Mucosa of rectum (tissue), 2 donors: Measurements from ENCODE around the gene SCN9A.
"Not testable (repeated sequence)": the region's sequence is repeated elsewhere in the genome, so short reads cannot be mapped to it uniquely, and the experiment has no call there.

ENCODE experiments used
- H3K27ac ChIP-seq, 2 donors: one replicate each; pipeline ENCODE4 v1.7.0; 2013; ENCODE audit warnings: inconsistent platforms in 2 of 2, low read depth in 2 of 2, low read length in 2 of 2
- H3K27me3 ChIP-seq, 2 donors: one replicate each; pipeline ENCODE4 v1.7.0; 2013; ENCODE audit warnings: low read length in 2 of 2; ENCODE audit not compliant: control insufficient read depth in 2 of 2, insufficient read depth in 2 of 2
- H3K36me3 ChIP-seq, 2 donors: one replicate each; pipeline ENCODE4 v1.7.0; 2013; ENCODE audit warnings: low read length in 2 of 2; ENCODE audit not compliant: control insufficient read depth in 2 of 2, insufficient read depth in 2 of 2
- H3K4me1 ChIP-seq, 2 donors: one replicate each; pipeline ENCODE4 v1.7.0; 2013; ENCODE audit warnings: low read length in 2 of 2, mild to moderate bottlenecking in 1 of 2; ENCODE audit not compliant: control insufficient read depth in 2 of 2, insufficient read depth in 2 of 2
- H3K4me3 ChIP-seq, 2 donors: one replicate each; pipeline ENCODE4 v1.7.0; 2013; ENCODE audit warnings: low read length in 2 of 2
- H3K9ac ChIP-seq, 2 donors: one replicate each; pipeline ENCODE4 v1.7.0; 2013; ENCODE audit warnings: low read length in 2 of 2, low read depth in 1 of 2, mild to moderate bottlenecking in 1 of 2
- H3K9me3 ChIP-seq, 2 donors: one replicate each; pipeline ENCODE4 v1.7.0; 2013; ENCODE audit warnings: low read length in 2 of 2; ENCODE audit not compliant: control insufficient read depth in 2 of 2
- donor health status: healthy.
- donor health status: Normal muscosa, but diverticular disease.

SCN9A gene

DNA sequence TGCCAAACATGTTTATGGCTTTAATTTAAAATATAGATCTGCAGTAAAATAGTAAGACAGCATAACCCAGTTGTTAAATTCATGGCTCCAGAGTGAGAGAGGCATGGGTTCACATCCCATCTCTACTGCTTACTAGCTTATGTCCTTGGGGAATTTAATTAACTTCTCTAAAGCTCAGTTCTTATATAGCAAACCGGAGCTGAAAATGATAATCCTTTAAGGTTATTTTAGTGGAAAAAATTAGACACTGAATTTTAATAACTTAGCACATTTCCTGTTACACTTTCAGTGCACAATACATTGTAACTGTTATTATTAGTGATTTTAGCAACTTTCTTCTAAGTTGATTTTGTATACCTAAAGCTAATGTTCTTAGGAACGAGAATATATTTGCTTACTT, 14.8 kb downstream of the SCN9A start:
- Histone ChIP-seq H3K27me3 (no peaks in the 10 kb centered on the region), H3K9me3 (no peaks in the 10 kb centered on the region), H3K4me3 (no peak overlapping the region)

DNA sequence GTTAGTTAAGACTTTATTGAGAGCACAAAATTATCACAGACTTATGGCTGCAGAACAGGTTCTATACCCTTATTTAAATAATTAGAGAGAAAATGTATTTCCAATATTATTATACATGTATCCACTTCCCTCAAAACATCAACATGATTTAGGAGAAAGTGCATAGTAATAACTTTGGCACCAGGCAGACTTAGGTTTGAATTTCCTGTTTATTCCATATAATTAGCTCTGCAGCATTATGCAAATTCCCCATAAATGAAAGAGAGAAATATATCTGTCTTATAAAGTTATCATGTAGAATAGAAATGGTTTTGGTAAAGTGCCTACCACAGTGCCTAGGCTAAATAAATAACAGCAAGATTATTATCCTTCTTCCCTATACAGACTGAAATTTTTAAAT, 15.3 kb downstream of the SCN9A start:
- Histone ChIP-seq H3K9me3 (no peaks in the 10 kb centered on the region), H3K36me3 (no peaks in the 10 kb centered on the region), H3K27me3 (no peaks in the 10 kb centered on the region), H3K4me3 (no peak overlapping the region), H3K9ac (no peak overlapping the region), H3K27ac (no peak overlapping the region), H3K4me1 (no peaks in the 10 kb centered on the region)

More for the DNA sequence above, 14.8 kb downstream of the SCN9A start:
- Histone ChIP-seq H3K4me1 (no peaks in the 10 kb centered on the region), H3K9ac (no peak overlapping the region), H3K27ac (no peak overlapping the region), H3K36me3 (no peaks in the 10 kb centered on the region)

DNA sequence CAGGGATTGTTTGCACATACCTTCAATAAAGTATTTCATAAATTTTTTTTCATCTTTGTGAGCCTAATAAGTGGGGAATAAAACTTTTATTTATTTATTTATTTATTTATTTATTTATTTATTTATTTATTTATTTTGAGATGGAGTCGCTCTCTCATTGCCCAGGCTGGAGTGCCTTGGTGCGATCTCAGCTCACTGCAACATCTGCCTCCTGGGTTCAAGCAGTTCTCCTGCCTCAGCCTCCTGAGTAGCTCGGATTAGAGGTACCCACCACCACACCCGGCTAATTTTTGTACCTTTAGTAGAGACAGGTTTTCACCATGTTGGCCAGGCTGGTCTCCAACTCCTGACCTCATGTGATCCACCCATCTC, 17.8 kb downstream of the SCN9A start:
- H3K9me3 ChIP-seq, H3K27me3 ChIP-seq, H3K4me3 ChIP-seq, H3K36me3 ChIP-seq, H3K9ac ChIP-seq, H3K27ac ChIP-seq, H3K4me1 ChIP-seq: not testable (repeated sequence)

DNA sequence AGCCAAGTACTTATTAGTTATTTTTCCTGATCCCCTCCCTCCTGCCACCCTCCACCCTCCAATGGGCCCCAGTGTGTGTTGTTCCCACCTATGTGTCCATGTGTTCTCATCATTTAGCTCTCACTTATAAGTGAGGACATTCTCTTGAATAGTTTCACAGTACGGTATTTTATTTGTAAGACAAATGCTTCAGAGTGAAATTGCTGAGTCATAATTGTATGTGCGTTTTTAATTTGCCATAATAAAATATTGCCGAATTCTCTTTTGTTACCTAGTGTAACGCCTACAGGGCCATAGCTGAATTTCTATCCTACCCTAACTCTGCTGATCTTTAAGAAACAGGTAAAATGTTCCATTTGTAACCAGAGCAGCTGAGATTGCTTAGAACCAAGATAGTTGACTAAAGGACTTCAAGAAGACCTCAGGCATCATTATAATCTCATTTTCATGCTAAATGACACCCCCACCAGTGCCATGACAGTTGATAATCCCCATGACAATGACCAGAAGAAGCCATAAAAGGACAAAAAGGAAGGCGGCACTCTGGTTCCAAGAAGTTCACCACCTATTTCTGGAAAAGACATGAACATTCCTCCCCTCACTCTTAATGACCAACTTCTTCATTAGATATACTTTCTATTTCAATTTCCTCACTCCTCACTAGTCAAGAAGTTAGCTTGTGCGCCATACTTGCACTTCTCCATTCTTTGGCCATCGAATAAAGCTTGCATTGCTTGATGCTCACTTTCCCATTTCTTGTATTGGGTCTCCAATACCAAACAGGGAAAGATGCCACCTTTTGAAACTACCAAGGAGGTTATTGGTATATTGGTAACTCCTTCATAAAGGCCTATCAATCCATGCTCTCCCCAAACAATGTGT, 18.4 kb downstream of the SCN9A start:
- no peaks in the 10 kb centered on the region for H3K27me3 ChIP-seq
- no peak overlapping the region for H3K27ac ChIP-seq
- no peak overlapping the region for H3K4me3 ChIP-seq
- H3K9me3 ChIP-seq = no peaks in the 10 kb centered on the region
- no peaks in the 10 kb centered on the region for H3K4me1 ChIP-seq
- no peaks in the 10 kb centered on the region for H3K36me3 ChIP-seq
- H3K9ac ChIP-seq = no peak overlapping the region

DNA sequence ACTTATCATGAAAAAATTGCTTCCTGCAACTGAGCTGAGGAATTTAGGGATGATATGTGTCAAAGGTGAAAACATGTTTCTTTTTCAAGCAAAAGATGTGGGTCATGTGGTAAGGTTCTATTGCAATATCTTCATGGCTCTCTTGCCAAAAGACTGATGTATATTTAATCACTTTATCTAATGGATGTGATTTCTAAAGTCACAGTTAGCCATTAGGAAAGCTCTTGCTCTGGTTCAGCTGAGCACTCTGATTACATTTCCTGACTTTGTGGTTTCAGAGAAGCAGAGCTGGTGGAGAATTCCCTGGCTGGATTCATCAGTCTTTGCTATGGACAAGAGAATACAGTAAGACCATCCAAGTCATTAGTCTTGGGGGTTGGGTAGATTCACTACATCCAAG, 24.4 kb downstream of the SCN9A start:
- Histone ChIP-seq H3K4me3 (no peak overlapping the region), H3K4me1 (no peaks in the 10 kb centered on the region), H3K36me3 (no peaks in the 10 kb centered on the region), H3K9ac (no peak overlapping the region), H3K27me3 (no peaks in the 10 kb centered on the region), H3K27ac (no peak overlapping the region), H3K9me3 (no peaks in the 10 kb centered on the region)

DNA sequence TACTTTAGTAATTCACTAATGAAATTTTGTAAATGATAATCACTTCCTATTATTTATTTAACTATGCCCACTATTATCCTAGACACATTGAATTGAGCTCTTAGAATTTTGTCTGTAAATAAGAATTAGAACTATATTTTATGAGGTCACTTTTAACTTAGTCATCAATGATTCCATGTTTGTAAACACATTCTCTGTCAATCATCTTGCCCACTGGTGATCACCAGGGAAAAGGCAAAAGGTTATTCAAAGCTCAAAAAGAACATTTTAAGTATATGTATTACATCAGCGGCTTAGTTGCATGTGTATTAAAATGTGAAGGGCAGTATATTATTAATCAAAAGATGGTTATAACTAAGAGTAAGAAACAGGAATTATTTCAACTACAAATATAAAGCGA, 25.2 kb downstream of the SCN9A start:
- Histone ChIP-seq H3K27ac (no peak overlapping the region), H3K9ac (no peak overlapping the region), H3K4me1 (no peaks in the 10 kb centered on the region), H3K4me3 (no peak overlapping the region), H3K27me3 (no peaks in the 10 kb centered on the region), H3K9me3 (no peaks in the 10 kb centered on the region), H3K36me3 (no peaks in the 10 kb centered on the region)

DNA sequence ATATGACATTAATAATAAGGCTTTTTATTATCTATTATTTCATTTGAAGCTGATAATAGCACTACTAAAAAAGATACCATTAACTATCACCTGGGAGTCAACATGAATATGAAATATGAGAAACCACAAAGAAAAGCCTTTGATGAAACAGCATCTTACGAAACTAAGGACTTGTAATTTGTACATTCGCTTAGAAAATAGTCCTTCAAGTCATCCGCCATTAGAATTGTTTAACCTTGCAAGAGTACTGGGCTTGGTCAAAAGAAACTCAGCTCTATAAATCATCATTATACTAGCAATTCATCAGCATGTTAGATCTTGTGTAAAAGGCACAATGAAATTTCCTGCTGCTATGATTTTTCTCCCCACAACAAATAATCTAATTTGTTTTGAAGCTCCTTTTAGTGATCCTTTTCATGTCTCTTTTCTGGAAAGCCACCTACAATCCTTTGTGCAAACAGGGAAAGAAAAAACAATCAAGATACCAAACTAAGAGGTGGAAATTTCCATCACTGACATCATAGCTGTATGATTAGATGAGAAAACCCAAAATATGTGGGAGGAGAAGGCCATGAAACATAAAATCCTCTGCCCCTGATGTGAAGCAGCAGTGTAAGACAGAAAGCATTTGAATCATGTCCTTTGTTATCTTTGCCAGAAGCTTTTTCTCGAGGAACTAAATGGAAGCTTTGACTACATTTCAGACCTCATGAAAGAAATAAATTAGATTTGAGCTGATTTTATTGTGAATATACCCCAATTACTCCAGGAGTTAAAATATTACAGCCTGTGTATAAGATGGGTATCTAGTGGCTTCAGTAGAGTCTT, 31.2 kb downstream of the SCN9A start:
- no peaks in the 10 kb centered on the region for H3K4me1 ChIP-seq
- no peak overlapping the region for H3K27ac ChIP-seq

GRCh38 chr2:166343467-166343866, 32.3 kb downstream of the SCN9A start:
- H3K27me3 ChIP-seq = no peaks in the 10 kb centered on the region
- H3K4me3 ChIP-seq = no peak overlapping the region
- H3K27ac ChIP-seq = no peak overlapping the region
- no peak overlapping the region for H3K9ac ChIP-seq
- no peaks in the 10 kb centered on the region for H3K36me3 ChIP-seq
- H3K9me3 ChIP-seq = no peaks in the 10 kb centered on the region
- H3K4me1 ChIP-seq = no peaks in the 10 kb centered on the region

More for the DNA sequence above, 31.2 kb downstream of the SCN9A start:
- H3K9me3 ChIP-seq = no peaks in the 10 kb centered on the region
- H3K9ac ChIP-seq = no peak overlapping the region
- H3K27me3 ChIP-seq = no peaks in the 10 kb centered on the region
- H3K4me3 ChIP-seq = no peak overlapping the region
- H3K36me3 ChIP-seq = no peaks in the 10 kb centered on the region

DNA sequence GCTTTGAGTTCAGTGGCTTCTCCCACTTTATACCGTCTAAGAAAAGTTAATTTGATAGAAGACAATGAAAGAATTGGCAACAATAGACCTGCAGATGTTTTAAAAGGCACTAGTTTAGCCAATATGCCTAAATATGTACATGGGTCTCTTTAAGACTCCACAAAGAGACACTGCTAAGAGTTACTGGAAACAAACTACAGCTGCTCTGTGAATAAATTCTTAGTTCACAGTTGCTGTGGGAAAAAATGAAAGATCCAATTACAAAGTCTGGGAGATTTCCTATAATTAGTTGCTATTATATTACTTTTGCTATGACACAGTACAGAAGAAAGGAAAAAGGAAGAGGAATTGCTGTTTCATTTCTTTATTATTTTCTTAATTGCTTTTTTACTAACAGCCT, 34.3 kb downstream of the SCN9A start:
- no peak overlapping the region for H3K27ac ChIP-seq

GRCh38 chr2:166338831-166339339, 36.9 kb downstream of the SCN9A start:
- Histone ChIP-seq H3K9ac (no peak overlapping the region), H3K27ac (no peak overlapping the region), H3K27me3 (no peaks in the 10 kb centered on the region), H3K36me3 (no peaks in the 10 kb centered on the region), H3K4me1 (no peaks in the 10 kb centered on the region), H3K9me3 (no peaks in the 10 kb centered on the region), H3K4me3 (no peak overlapping the region)

More for the DNA sequence above, 34.3 kb downstream of the SCN9A start:
- Histone ChIP-seq H3K9ac (no peak overlapping the region), H3K27me3 (no peaks in the 10 kb centered on the region), H3K36me3 (no peaks in the 10 kb centered on the region), H3K4me3 (no peak overlapping the region), H3K4me1 (no peaks in the 10 kb centered on the region), H3K9me3 (no peaks in the 10 kb centered on the region)
